Mesendoderm (in vitro differentiated cells): ENCODE data around the gene HYPK.
A peak's percentile ranks its signal among the peaks of the same experiment; 100 is the strongest.

Experiments
- DNase-seq: peaks from one replicate; pipeline ENCODE4 v3.0.0; 2013
- H2AK5ac ChIP-seq: 2 replicates; pipeline ENCODE4 v1.6.1; 2013; ENCODE audit warnings: low read length, inconsistent platforms
- H2BK120ac ChIP-seq: 2 replicates; pipeline ENCODE4 v1.6.1; 2013; ENCODE audit warnings: low read depth, mild to moderate bottlenecking, low read length, moderate library complexity, mixed read lengths
- H2BK15ac ChIP-seq: replicated peaks from 2 replicates; pipeline ENCODE4 v1.6.1; 2013; ENCODE audit warnings: low read depth, mild to moderate bottlenecking, moderate library complexity
- H2BK5ac ChIP-seq: 2 replicates; pipeline ENCODE4 v1.6.1; 2013; ENCODE audit warnings: low read length, inconsistent platforms
- H3K18ac ChIP-seq: 2 replicates; pipeline ENCODE4 v1.6.1; 2013; ENCODE audit warnings: mild to moderate bottlenecking, low read length, mixed read lengths
- H3K23ac ChIP-seq: one replicate; pipeline ENCODE4 v1.6.1; 2013; ENCODE audit warnings: low read length
- H3K27ac ChIP-seq: 2 replicates; pipeline ENCODE4 v1.5.1; 2013; ENCODE audit warnings: low read depth, mild to moderate bottlenecking, inconsistent platforms, low read length, moderate library complexity
- H3K27me3 ChIP-seq: 2 replicates; pipeline ENCODE4 v1.6.1; 2013; ENCODE audit warnings: low read length, control low read depth, mild to moderate bottlenecking, inconsistent platforms; ENCODE audit not compliant: insufficient read depth, poor library complexity
- H3K36me3 ChIP-seq: 2 replicates; pipeline ENCODE4 v1.6.1; 2013; ENCODE audit warnings: low read length, inconsistent platforms; ENCODE audit not compliant: control insufficient read depth, insufficient read depth
- H3K4ac ChIP-seq: one replicate; pipeline ENCODE4 v1.6.1; 2013; ENCODE audit warnings: low read depth, mild to moderate bottlenecking, low read length, moderate library complexity
- H3K4me1 ChIP-seq: 2 replicates; pipeline ENCODE4 v1.6.1; 2013; ENCODE audit warnings: low read depth, low read length, inconsistent platforms; ENCODE audit not compliant: control insufficient read depth
- H3K4me2 ChIP-seq: 2 replicates; pipeline ENCODE4 v1.6.1; 2013; ENCODE audit warnings: low read length
- H3K4me3 ChIP-seq: 2 replicates; pipeline ENCODE4 v1.5.1; 2013; ENCODE audit warnings: mild to moderate bottlenecking, low read length
- H3K56ac ChIP-seq: one replicate; pipeline ENCODE4 v1.6.1; 2013; ENCODE audit warnings: low read length
- H3K79me1 ChIP-seq: 2 replicates; pipeline ENCODE4 v1.6.1; 2013; ENCODE audit warnings: low read length, inconsistent platforms
- H3K79me2 ChIP-seq: 2 replicates; pipeline ENCODE4 v1.6.1; 2013; ENCODE audit warnings: mild to moderate bottlenecking, low read length; ENCODE audit not compliant: control insufficient read depth, insufficient read depth
- H3K9ac ChIP-seq: 2 replicates; pipeline ENCODE4 v1.6.1; 2013; ENCODE audit warnings: low read length, inconsistent platforms
- H4K5ac ChIP-seq: one replicate; pipeline ENCODE4 v1.6.1; 2013; ENCODE audit warnings: low read length
- H4K8ac ChIP-seq: one replicate; pipeline ENCODE4 v1.6.1; 2013; ENCODE audit warnings: low read depth, mild to moderate bottlenecking, control low read depth, low read length, moderate library complexity
- WGBS: extraction: QIAGEN DNeasy Blood & Tissue Kit; methylation state at CpG from one replicate; pipeline ENCODE4 v1.1.7; 2013; ENCODE audit warnings: low lambda C conversion rate, missing lambda C conversion rate; ENCODE audit not compliant: insufficient coverage; ENCODE audit errors: extremely low coverage; 5-methylcytosine and 5-hydroxymethylcytosine counted together

HYPK gene

GRCh38 chr15:43771816-43772215 is 28.6 kb upstream of the HYPK start:
- no peak for DNase-seq
- H3K27ac ChIP-seq = no peak overlapping the region

GRCh38 chr15:43772624-43773023 is 27.8 kb upstream of the HYPK start:
- no peak overlapping the region for H3K23ac ChIP-seq
- H3K36me3 ChIP-seq = peaks cover 13% of the 10 kb centered on the region
- H3K27me3 ChIP-seq = no peaks in the 10 kb centered on the region
- H3K4ac ChIP-seq = no peak overlapping the region
- H2BK5ac ChIP-seq = no peak overlapping the region
- H3K4me2 ChIP-seq = no peak overlapping the region
- no peak overlapping the region for H3K27ac ChIP-seq
- H3K4me1 ChIP-seq = peaks cover 4% of the 10 kb centered on the region
- H4K5ac ChIP-seq = no peak overlapping the region
- no peak overlapping the region for H3K56ac ChIP-seq
- H4K8ac ChIP-seq = no peak overlapping the region
- H3K18ac ChIP-seq = no peak overlapping the region
- H3K4me3 ChIP-seq = no peak overlapping the region
- H3K79me1 ChIP-seq = no peaks in the 10 kb centered on the region
- no peak overlapping the region for H2BK15ac ChIP-seq
- no peak overlapping the region for H2BK120ac ChIP-seq
- no peaks in the 10 kb centered on the region for H3K79me2 ChIP-seq
- H2AK5ac ChIP-seq = no peak overlapping the region
- H3K9ac ChIP-seq = no peak overlapping the region
- no peak for DNase-seq

More at GRCh38 chr15:43771816-43772215, 28.6 kb upstream of the HYPK start:
- no peak overlapping the region for H3K4me3 ChIP-seq
- no peak overlapping the region for H4K8ac ChIP-seq
- H2AK5ac ChIP-seq = no peak overlapping the region
- H3K4me2 ChIP-seq = no peak overlapping the region
- no CpG with 5 or more reads among the region's 2 CpGs for WGBS
- H3K56ac ChIP-seq = no peak overlapping the region
- H3K4me1 ChIP-seq = peaks cover 4% of the 10 kb centered on the region
- H2BK5ac ChIP-seq = no peak overlapping the region
- H3K79me1 ChIP-seq = no peaks in the 10 kb centered on the region
- no peak overlapping the region for H3K4ac ChIP-seq
- no peak overlapping the region for H2BK15ac ChIP-seq
- H3K18ac ChIP-seq = no peak overlapping the region
- no peak overlapping the region for H4K5ac ChIP-seq
- no peak overlapping the region for H3K9ac ChIP-seq
- H3K36me3 ChIP-seq = peaks cover 13% of the 10 kb centered on the region
- H3K79me2 ChIP-seq = no peaks in the 10 kb centered on the region
- H3K23ac ChIP-seq = no peak overlapping the region
- H3K27me3 ChIP-seq = no peaks in the 10 kb centered on the region
- no peak overlapping the region for H2BK120ac ChIP-seq

- Histone ChIP-seq H2BK15ac (no peak overlapping the region), H3K36me3 (peaks cover 11% of the 10 kb centered on the region), H3K56ac (no peak overlapping the region), H3K4me2 (no peak overlapping the region), H4K5ac (no peak overlapping the region), H3K4ac (no peak overlapping the region), H3K4me3 (no peak overlapping the region), H3K27ac (no peak overlapping the region), H3K4me1 (peaks cover 6% of the 10 kb centered on the region), H4K8ac (no peak overlapping the region), H3K79me2 (no peaks in the 10 kb centered on the region), H2AK5ac (no peak overlapping the region), H3K27me3 (no peaks in the 10 kb centered on the region), H3K23ac (no peak overlapping the region), H2BK5ac (no peak overlapping the region), H3K18ac (no peak overlapping the region), H2BK120ac (no peak overlapping the region), H3K9ac (no peak overlapping the region), H3K79me1 (no peaks in the 10 kb centered on the region)
- DNase-seq = no peak
- no CpG with 5 or more reads among the region's 4 CpGs for WGBS
Measured at GRCh38 chr15:43774062-43774461, 26.3 kb upstream of the HYPK start.

GRCh38 chr15:43775411-43775965 is 24.9 kb upstream of the HYPK start:
- Histone ChIP-seq H3K18ac (no peak overlapping the region), H3K27me3 (no peaks in the 10 kb centered on the region), H3K27ac (no peak overlapping the region), H3K4me1 (peaks cover 7% of the 10 kb centered on the region), H3K9ac (no peak overlapping the region), H3K36me3 (peaks cover 7% of the 10 kb centered on the region), H4K8ac (no peak overlapping the region), H3K23ac (no peak overlapping the region), H3K79me1 (no peaks in the 10 kb centered on the region), H3K79me2 (no peaks in the 10 kb centered on the region), H2AK5ac (no peak overlapping the region), H3K4ac (no peak overlapping the region), H4K5ac (no peak overlapping the region), H2BK5ac (no peak overlapping the region), H3K56ac (no peak overlapping the region), H2BK15ac (no peak overlapping the region), H2BK120ac (no peak overlapping the region), H3K4me3 (no peak overlapping the region), H3K4me2 (peak overlapping the region; percentile 25)
- peak; percentile 92 for DNase-seq
- WGBS = no CpG with 5 or more reads among the region's 1 CpG

DNA sequence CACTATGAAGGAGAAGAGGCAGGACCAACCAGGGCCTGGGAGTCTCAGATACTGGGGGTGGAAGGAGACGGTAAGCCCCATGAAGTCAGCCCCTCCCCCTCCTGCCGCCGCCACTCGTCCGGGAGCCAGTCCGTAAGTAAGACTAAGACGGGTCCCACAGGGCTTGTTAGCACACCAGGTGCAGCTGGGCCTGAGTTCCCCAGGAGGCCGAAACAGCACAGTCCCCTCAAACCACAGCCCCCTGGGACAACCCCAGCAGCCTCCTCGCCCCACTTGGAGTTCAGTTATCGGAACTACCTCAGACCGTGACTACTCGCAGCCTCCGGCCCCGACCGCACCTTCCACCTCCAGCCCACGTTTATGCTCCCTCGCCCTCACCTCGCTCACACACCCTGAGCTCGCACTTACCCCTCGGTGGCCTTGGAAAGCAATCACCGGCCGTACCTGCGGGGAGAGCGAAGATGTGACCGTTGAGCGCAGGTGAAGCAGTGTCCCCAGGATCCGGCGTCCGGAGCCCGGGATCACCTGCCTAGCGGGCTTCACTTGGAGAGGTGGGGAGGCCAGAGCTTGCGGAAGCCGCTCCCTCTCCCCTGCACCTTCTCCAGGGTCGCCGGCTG is 24.2 kb upstream of the HYPK start:
- Histone ChIP-seq H4K5ac (no peak overlapping the region), H3K27ac (no peak overlapping the region), H3K9ac (peak overlapping the region; percentile 39), H2BK15ac (no peak overlapping the region), H3K4me2 (peak overlapping the region; percentile 25), H3K79me1 (no peaks in the 10 kb centered on the region), H3K27me3 (no peaks in the 10 kb centered on the region), H3K79me2 (no peaks in the 10 kb centered on the region), H3K4ac (no peak overlapping the region), H3K18ac (no peak overlapping the region), H4K8ac (no peak overlapping the region), H3K4me1 (peaks cover 7% of the 10 kb centered on the region), H3K4me3 (peak overlapping the region; percentile 1), H2BK5ac (no peak overlapping the region), H2BK120ac (no peak overlapping the region), H3K36me3 (peaks cover 5% of the 10 kb centered on the region), H2AK5ac (no peak overlapping the region), H3K23ac (peak overlapping the region; percentile 1), H3K56ac (peak overlapping the region; percentile 56)
- DNase-seq = peak; percentile 63
- no CpG with 5 or more reads among the region's 35 CpGs for WGBS
